Tibial nerve (tissue), 4 donors: ENCODE data around the gene SPATA21. TPM values are rescaled to one million over a fixed set of nuclear protein-coding genes. Genes with fewer than 3 reads are reported as not detected.
"Not testable (repeated sequence)": the region's sequence is repeated elsewhere in the genome, so short reads cannot be mapped to it uniquely, and the experiment has no call there.

Experiments used
- DNase-seq, 2 donors: peaks; one replicate each; pipeline ENCODE4 v3.0.0-alpha.2; 2019; ENCODE audit warnings: low spot score in 2 of 2
- H3K27ac ChIP-seq, 4 donors: fragments of 200-600 bp; sonication (generic) in 3 of 4; one replicate each; pipeline ENCODE4 v1.5.1; 2017 to 2019; ENCODE audit warnings: mild to moderate bottlenecking in 1 of 4
- H3K27me3 ChIP-seq, 2 donors: fragments of 200-600 bp; sonication (generic) in 1 of 2; one replicate each; pipeline versions ENCODE4 v1.5.1 to v1.6.0; 2017 to 2019
- H3K36me3 ChIP-seq, 3 donors: fragments of 200-600 bp; sonication (generic); one replicate each; pipeline ENCODE4 v1.5.1; 2018 to 2019
- H3K4me1 ChIP-seq, 4 donors: fragments of 200-600 bp; sonication (generic) in 3 of 4; one replicate each; pipeline ENCODE4 v1.5.1; 2017 to 2019
- H3K4me3 ChIP-seq, 4 donors: fragments of 200-600 bp; sonication (generic) in 3 of 4; one replicate each; pipeline ENCODE4 v1.5.1; 2017 to 2019; ENCODE audit warnings: mild to moderate bottlenecking in 1 of 4, moderate library complexity in 1 of 4
- H3K9me3 ChIP-seq, 4 donors: fragments of 200-600 bp; sonication (generic) in 3 of 4; one replicate each; pipeline ENCODE4 v1.5.1; 2017 to 2019
- CTCF ChIP-seq, 5 experiments: fragments of 200-600 bp in 3 of 5; fragments of 450-650 bp in 2 of 5; sonication (generic) in 3 of 5; IDR thresholded peaks; one replicate each; pipeline ENCODE4 v1.5.1; 2016 to 2019; ENCODE audit warnings: antibody characterized with exemption in 5 of 5, mild to moderate bottlenecking in 3 of 5, moderate library complexity in 2 of 5
- EP300 ChIP-seq, 2 donors: sonication (generic); formaldehyde crosslinking; IDR thresholded peaks; one replicate each; pipeline ENCODE4 v1.6.1; 2017; ENCODE audit warnings: antibody characterized with exemption in 2 of 2, mild to moderate bottlenecking in 1 of 2
- POLR2A ChIP-seq, 2 donors: fragments of 450-650 bp; IDR thresholded peaks; one replicate each; pipeline ENCODE4 v1.6.1; 2017; ENCODE audit warnings: antibody characterized with exemption in 2 of 2, mild to moderate bottlenecking in 2 of 2, moderate library complexity in 2 of 2
- WGBS, 2 donors: methylation state at CpG; one replicate each; pipeline ENCODE4 v1.1.5; 2018; 5-methylcytosine and 5-hydroxymethylcytosine counted together
- total RNA-seq, 4 donors: library from RNA; depleted of rRNA; stranded (reverse); fragments of >200 nt; gene quantifications; one replicate each; pipeline ENCODE4 v1.1.0, GENCODE V29; 2016

SPATA21 gene
- total RNA-seq, 4 donors from 2014 or later = not detected

- H3K36me3 ChIP-seq = peaks cover 4 to 95% (median 8%) of the 10 kb centered on the region in 3 donors
- no peak overlapping the region for H3K27ac ChIP-seq
- H3K27me3 ChIP-seq = no peaks in the 10 kb centered on the region
- H3K4me1 ChIP-seq = no peaks in the 10 kb centered on the region
- H3K9me3 ChIP-seq = no peaks in the 10 kb centered on the region
- no peak overlapping the region for H3K4me3 ChIP-seq
- TF ChIP-seq EP300 (IDR thresholded peaks at IDR 0.05) (no peak), POLR2A (IDR thresholded peaks at IDR 0.05) (no peak)
- no peak for DNase-seq
- WGBS, 2 donors = 94 to 95% methylated on average over 12 of the region's 12 CpGs
Observed at GRCh38 chr1:16478091-16478490, 40.9 kb upstream of the SPATA21 start.

- not testable (repeated sequence) for H3K4me3 ChIP-seq, H3K4me1 ChIP-seq, H3K9me3 ChIP-seq, H3K27me3 ChIP-seq, DNase-seq, H3K27ac ChIP-seq
- H3K36me3 ChIP-seq = peaks cover 4 to 93% (median 8%) of the 10 kb centered on the region in 3 donors
- WGBS, 2 donors = 89 to 93% methylated on average over 21 to 26 of the region's 29 CpGs
Observed at GRCh38 chr1:16475771-16476770, 38.8 kb upstream of the SPATA21 start.

GRCh38 chr1:16474891-16475290 is 37.7 kb upstream of the SPATA21 start:
- H3K4me1 ChIP-seq, DNase-seq, H3K9me3 ChIP-seq, H3K27me3 ChIP-seq, H3K4me3 ChIP-seq, H3K27ac ChIP-seq: not testable (repeated sequence)
- 97 to 98% methylated on average over 2 of the region's 2 CpGs for WGBS, 2 donors
- H3K36me3 ChIP-seq = peaks cover 4 to 87% (median 8%) of the 10 kb centered on the region in 3 donors

- no peak for DNase-seq
- no peak overlapping the region for H3K27ac ChIP-seq
- no peaks in the 10 kb centered on the region for H3K27me3 ChIP-seq
- H3K36me3 ChIP-seq = peaks cover 4 to 83% (median 8%) of the 10 kb centered on the region in 3 donors
- no peaks in the 10 kb centered on the region for H3K9me3 ChIP-seq
- no peaks in the 10 kb centered on the region for H3K4me1 ChIP-seq
- TF ChIP-seq POLR2A (IDR thresholded peaks at IDR 0.05) (no peak), EP300 (IDR thresholded peaks at IDR 0.05) (no peak), CTCF (IDR thresholded peaks at IDR 0.05) (no peak)
- WGBS, 2 donors = 92 to 93% methylated on average over 28 of the region's 28 CpGs
- no peak overlapping the region for H3K4me3 ChIP-seq
Observed at GRCh38 chr1:16474166-16474800, 37.1 kb upstream of the SPATA21 start.

- peaks cover 0 to 55% (median 0%) of the 10 kb centered on the region in 3 donors for H3K36me3 ChIP-seq
- DNase-seq = no peak
- no peak overlapping the region for H3K4me3 ChIP-seq
- H3K27me3 ChIP-seq = no peaks in the 10 kb centered on the region
- WGBS, 2 donors = 65 to 91% methylated on average over 3 of the region's 3 CpGs
- H3K4me1 ChIP-seq = no peaks in the 10 kb centered on the region
- TF ChIP-seq EP300 (IDR thresholded peaks at IDR 0.05) = no peak
- no peak for TF ChIP-seq POLR2A (IDR thresholded peaks at IDR 0.05)
- TF ChIP-seq CTCF (IDR thresholded peaks at IDR 0.05) = no peak
- H3K27ac ChIP-seq = no peak overlapping the region
- H3K9me3 ChIP-seq = no peaks in the 10 kb centered on the region
Observed at GRCh38 chr1:16468558-16468957, 31.3 kb upstream of the SPATA21 start.

- no peaks in the 10 kb centered on the region for H3K9me3 ChIP-seq
- WGBS, 2 donors = 87 to 89% methylated on average over 21 of the region's 21 CpGs
- peaks cover 0 to 62% (median 0%) of the 10 kb centered on the region in 3 donors for H3K36me3 ChIP-seq
- no peaks in the 10 kb centered on the region for H3K27me3 ChIP-seq
- H3K27ac ChIP-seq = no peak overlapping the region
- H3K4me1 ChIP-seq = no peaks in the 10 kb centered on the region
- no peak overlapping the region for H3K4me3 ChIP-seq
- TF ChIP-seq EP300 (IDR thresholded peaks at IDR 0.05) (no peak), POLR2A (IDR thresholded peaks at IDR 0.05) (no peak), CTCF (IDR thresholded peaks at IDR 0.05) (no peak)
- no peak for DNase-seq
Observed at GRCh38 chr1:16464917-16465625, 27.8 kb upstream of the SPATA21 start.
